BE2C (cell line): ENCODE results near the gene MTX2.
A peak's percentile ranks its signal among the peaks of the same experiment; 100 is the strongest.
"Not testable (repeated sequence)": the region's sequence is repeated elsewhere in the genome, so short reads cannot be mapped to it uniquely, and the experiment has no call there.

ENCODE experiments used
- DNase-seq: peaks from one replicate; pipeline ENCODE4 v3.0.0-alpha.2; 2020
- H3K27me3 ChIP-seq: fragments of 250-450 bp; sonication (Bioruptor Pico); 2 replicates; pipeline ENCODE4 v1.5.1; 2020; ENCODE audit warnings: mild to moderate bottlenecking
- H3K36me3 ChIP-seq: fragments of 250-450 bp; sonication (Bioruptor Pico); 2 replicates; pipeline ENCODE4 v1.5.1; 2020; ENCODE audit warnings: mild to moderate bottlenecking
- H3K4me1 ChIP-seq: fragments of 250-450 bp; sonication (Bioruptor Pico); 2 replicates; pipeline ENCODE4 v1.5.1; 2020
- H3K4me3 ChIP-seq: 2 replicates; pipeline ENCODE4 v1.5.1; 2011; ENCODE audit warnings: low read depth, low read length
- H3K9me3 ChIP-seq: fragments of 250-450 bp; sonication (Bioruptor Pico); 2 replicates; pipeline ENCODE4 v1.5.1; 2020
- TF ChIP-seq, protein P1 (sequence below): IDR thresholded peaks from 2 replicates; pipeline ENCODE4 v1.5.1; 2012; ENCODE audit warnings: mild to moderate bottlenecking, low read depth, low read length

The MTX2 gene

DNA sequence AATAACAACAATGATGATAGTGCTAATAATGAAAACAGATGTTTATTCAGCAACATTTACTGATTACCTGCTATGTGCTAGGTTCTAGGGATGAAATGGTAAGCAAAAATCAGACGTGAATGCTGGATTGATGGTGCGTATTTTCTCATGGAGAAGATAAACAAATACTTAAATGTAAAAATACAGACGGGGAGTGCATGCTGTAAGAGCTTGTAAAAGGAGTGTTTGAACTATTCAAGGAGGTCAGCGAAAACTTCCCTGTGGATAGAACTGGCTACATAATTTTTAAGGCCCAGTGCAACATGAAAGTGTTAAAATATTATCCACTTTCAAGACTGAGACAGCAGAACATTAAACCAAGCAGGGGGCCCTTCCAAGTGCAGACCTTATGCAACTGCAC lies 22.1 kb downstream of the MTX2 start:
- Histone ChIP-seq H3K27me3 (no peaks in the 10 kb centered on the region), H3K4me1 (no peaks in the 10 kb centered on the region), H3K9me3 (no peaks in the 10 kb centered on the region), H3K4me3 (no peak overlapping the region), H3K36me3 (no peaks in the 10 kb centered on the region)
- DNase-seq: no peak
- TF ChIP-seq, protein P1, sequence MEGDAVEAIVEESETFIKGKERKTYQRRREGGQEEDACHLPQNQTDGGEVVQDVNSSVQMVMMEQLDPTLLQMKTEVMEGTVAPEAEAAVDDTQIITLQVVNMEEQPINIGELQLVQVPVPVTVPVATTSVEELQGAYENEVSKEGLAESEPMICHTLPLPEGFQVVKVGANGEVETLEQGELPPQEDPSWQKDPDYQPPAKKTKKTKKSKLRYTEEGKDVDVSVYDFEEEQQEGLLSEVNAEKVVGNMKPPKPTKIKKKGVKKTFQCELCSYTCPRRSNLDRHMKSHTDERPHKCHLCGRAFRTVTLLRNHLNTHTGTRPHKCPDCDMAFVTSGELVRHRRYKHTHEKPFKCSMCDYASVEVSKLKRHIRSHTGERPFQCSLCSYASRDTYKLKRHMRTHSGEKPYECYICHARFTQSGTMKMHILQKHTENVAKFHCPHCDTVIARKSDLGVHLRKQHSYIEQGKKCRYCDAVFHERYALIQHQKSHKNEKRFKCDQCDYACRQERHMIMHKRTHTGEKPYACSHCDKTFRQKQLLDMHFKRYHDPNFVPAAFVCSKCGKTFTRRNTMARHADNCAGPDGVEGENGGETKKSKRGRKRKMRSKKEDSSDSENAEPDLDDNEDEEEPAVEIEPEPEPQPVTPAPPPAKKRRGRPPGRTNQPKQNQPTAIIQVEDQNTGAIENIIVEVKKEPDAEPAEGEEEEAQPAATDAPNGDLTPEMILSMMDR: no peak

DNA sequence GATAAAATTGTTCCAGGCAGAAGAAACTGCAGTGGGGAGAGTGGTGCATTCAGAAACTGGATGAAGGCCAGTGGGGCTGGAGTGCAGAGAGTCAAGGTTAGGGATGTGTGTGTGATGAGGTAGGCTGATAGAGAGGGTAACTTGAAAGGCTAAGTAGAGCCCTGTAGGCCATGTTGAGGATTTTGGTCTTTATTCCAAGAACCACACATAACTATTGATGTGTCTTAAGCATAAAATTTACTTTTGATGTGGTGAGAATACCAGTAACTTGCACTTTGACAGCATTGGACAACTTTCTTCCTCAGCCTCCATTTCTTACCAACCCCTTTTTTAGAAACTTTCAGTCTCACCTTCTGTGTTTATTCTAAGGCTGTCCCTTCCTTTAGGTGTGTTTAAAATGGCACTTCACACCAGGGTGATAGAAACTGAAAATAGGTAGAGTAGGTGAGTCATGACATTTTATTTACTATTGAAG lies 22.6 kb downstream of the MTX2 start:
- Histone ChIP-seq H3K4me1 (no peaks in the 10 kb centered on the region), H3K36me3 (no peaks in the 10 kb centered on the region), H3K9me3 (no peaks in the 10 kb centered on the region), H3K4me3 (no peak overlapping the region), H3K27me3 (no peaks in the 10 kb centered on the region)
- TF ChIP-seq, protein P1: no peak
- DNase-seq: no peak

DNA sequence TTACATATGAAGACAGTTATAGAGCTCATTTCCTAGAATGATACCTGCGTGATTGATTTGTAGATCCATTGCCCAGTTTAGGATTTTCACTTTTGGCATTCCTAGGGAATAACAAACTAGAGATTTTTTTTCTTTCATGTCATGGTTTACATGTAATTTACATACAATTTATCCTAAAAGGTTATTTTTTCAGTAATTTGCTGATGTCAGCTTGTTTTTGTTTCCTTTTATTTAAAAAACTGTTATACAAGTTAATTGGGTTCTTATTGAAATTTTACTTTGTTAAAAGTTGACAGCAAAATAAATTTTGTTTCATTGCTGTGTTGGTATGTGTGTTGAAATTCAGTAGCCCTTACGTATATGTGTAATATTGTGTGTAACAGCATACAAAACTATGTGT lies 23.4 kb downstream of the MTX2 start:
- H3K4me1 ChIP-seq: no peaks in the 10 kb centered on the region
- no peaks in the 10 kb centered on the region for H3K36me3 ChIP-seq
- DNase-seq: no peak
- TF ChIP-seq, protein P1: no peak
- no peaks in the 10 kb centered on the region for H3K9me3 ChIP-seq
- no peaks in the 10 kb centered on the region for H3K27me3 ChIP-seq
- no peak overlapping the region for H3K4me3 ChIP-seq

DNA sequence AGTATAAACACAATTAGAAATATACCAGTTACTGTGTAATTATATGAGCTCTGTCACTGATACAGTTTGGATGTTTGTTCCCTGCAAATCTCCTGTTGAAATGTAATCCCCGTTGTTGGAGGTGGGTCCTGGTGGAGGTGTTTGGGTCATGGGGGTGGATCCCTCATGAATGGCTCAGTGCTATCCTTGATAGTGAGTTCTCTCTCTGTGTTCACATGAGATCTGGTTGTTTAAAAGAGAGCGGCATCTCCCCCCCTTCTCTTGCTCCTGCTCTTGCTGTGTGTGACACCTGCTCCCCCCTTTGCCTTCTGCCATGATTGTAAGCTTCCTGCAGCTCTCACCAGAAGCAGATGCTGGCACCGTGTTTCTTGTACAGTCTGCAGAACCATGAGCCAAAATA lies 24.1 kb downstream of the MTX2 start:
- TF ChIP-seq, protein P1: no peak
- no peaks in the 10 kb centered on the region for H3K27me3 ChIP-seq
- no peaks in the 10 kb centered on the region for H3K4me1 ChIP-seq
- H3K9me3 ChIP-seq: no peaks in the 10 kb centered on the region
- H3K4me3 ChIP-seq: no peak overlapping the region
- H3K36me3 ChIP-seq: no peaks in the 10 kb centered on the region
- no peak for DNase-seq

DNA sequence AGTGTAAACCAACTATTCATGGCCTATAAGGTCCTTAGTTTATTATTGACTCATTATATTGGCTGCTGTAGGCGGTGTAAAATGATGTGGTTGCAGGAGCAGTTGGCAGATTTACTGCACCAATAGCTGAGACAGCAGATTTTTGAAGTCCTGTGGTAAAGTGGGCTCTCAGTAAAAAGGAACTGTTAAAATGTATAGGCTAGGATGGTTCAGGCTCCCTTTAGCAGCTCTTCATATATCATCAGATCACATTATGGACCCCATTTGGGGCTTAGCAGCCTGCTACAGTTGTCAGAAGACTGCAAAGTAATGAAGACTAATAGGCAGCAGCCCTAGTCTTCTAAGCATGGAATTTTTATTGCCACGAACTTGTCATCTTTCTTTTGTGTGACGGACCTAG lies 27.8 kb downstream of the MTX2 start:
- no peaks in the 10 kb centered on the region for H3K27me3 ChIP-seq
- H3K9me3 ChIP-seq: no peaks in the 10 kb centered on the region
- no peaks in the 10 kb centered on the region for H3K36me3 ChIP-seq
- TF ChIP-seq, protein P1: no peak
- no peak overlapping the region for H3K4me3 ChIP-seq
- DNase-seq: peak; percentile 13
- H3K4me1 ChIP-seq: no peaks in the 10 kb centered on the region

DNA sequence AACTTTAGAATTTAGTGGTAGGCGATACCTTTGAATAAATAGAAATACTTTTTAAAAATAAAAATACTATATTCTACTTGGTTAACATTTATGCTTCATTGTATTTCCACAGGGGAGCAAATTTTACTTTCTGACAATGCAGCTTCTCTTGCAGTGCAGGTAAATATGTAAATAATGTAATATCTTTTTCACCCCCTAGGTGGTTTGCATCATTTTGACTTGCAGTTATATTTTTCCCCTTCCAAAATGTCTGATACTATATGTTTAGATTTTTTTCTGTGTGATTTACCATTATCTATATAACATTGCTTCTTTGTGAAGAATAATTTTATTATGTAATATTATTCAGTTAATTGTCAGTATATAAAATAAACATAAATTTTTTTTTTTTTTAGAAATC lies 28.5 kb downstream of the MTX2 start:
- Histone ChIP-seq H3K9me3 (no peaks in the 10 kb centered on the region), H3K4me1 (no peaks in the 10 kb centered on the region), H3K36me3 (no peaks in the 10 kb centered on the region), H3K4me3 (no peak overlapping the region), H3K27me3 (no peaks in the 10 kb centered on the region)
- DNase-seq: no peak
- TF ChIP-seq, protein P1: no peak

DNA sequence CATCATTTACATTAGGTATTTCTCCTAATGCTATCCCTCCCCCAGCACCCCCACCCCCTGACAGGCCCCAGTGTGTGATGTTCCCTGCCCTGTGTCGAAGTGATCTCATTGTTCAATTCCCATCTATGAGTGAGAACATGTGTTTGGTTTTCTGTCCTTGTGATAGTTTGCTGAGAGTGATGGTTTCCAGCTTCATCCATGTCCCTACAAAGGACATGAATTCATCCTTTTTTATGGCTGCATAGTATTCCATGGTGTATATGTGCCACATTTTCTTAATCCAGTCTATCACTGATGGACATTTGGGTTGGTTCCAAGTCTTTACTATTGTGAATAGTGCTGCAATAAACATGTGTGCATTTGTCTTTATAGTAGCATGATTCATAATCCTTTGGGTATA lies 36.8 kb downstream of the MTX2 start:
- not testable (repeated sequence) for H3K36me3 ChIP-seq, H3K4me1 ChIP-seq, DNase-seq, H3K27me3 ChIP-seq, H3K4me3 ChIP-seq, H3K9me3 ChIP-seq
